SK-N-SH treated with all-trans-retinoic acid at 6 μM for 48 hours (cell line): Measurements from ENCODE around the gene C20orf204.
"Not testable (repeated sequence)": the region's sequence is repeated elsewhere in the genome, so short reads cannot be mapped to it uniquely, and the experiment has no call there.

Experiments
- ATAC-seq: fragments of 200-7000 bp; cut with Tn5 transposase; 3 replicates; pipeline ENCODE4 v1.9.1; 2020; ENCODE audit warnings: mild to moderate bottlenecking, moderate library complexity
- BACH2 ChIP-seq: fragments of 250-450 bp; sonication (Bioruptor Pico); IDR thresholded peaks from 2 replicates; pipeline ENCODE4 v1.9.0; 2021; ENCODE audit warnings: mild to moderate bottlenecking, borderline replicate concordance
- CSDC2 ChIP-seq: fragments of 250-450 bp; sonication (Bioruptor Pico); IDR thresholded peaks from 2 replicates; pipeline ENCODE4 v1.5.0; 2020; ENCODE audit warnings: mild to moderate bottlenecking, moderate library complexity
- ESRRG ChIP-seq: fragments of 250-450 bp; sonication (Bioruptor Pico); IDR thresholded peaks from 2 replicates; pipeline ENCODE4 v1.6.1; 2021; ENCODE audit warnings: mild to moderate bottlenecking
- ISL1 ChIP-seq: fragments of 250-450 bp; sonication (Bioruptor Pico); IDR thresholded peaks from 2 replicates; pipeline ENCODE4 v2.1.2; 2022; ENCODE audit warnings: mild to moderate bottlenecking, moderate library complexity
- OSR1 ChIP-seq: fragments of 250-450 bp; sonication (Bioruptor Pico); IDR thresholded peaks from 2 replicates; pipeline ENCODE4 v1.8.0; 2022; ENCODE audit warnings: moderate library complexity, mild to moderate bottlenecking, inconsistent platforms
- PPARA ChIP-seq: fragments of 250-450 bp; sonication (Bioruptor Pico); IDR thresholded peaks from 2 replicates; pipeline ENCODE4 v1.5.0; 2020; ENCODE audit warnings: mild to moderate bottlenecking, borderline replicate concordance
- RARB ChIP-seq: fragments of 250-450 bp; sonication (Bioruptor Pico); IDR thresholded peaks from 2 replicates; pipeline ENCODE4 v1.8.0; 2021; ENCODE audit warnings: mild to moderate bottlenecking, moderate library complexity
- SNAI2 ChIP-seq: fragments of 250-450 bp; sonication (Bioruptor Pico); IDR thresholded peaks from 2 replicates; pipeline ENCODE4 v1.5.0; 2020; ENCODE audit warnings: mild to moderate bottlenecking, moderate library complexity
- TOX ChIP-seq: fragments of 250-450 bp; sonication (Bioruptor Pico); IDR thresholded peaks from 2 replicates; pipeline ENCODE4 v1.8.0; 2021; ENCODE audit warnings: mild to moderate bottlenecking, moderate library complexity, borderline replicate concordance
- ZC3H10 ChIP-seq: fragments of 250-450 bp; sonication (Bioruptor Pico); IDR thresholded peaks from 2 replicates; pipeline ENCODE4 v1.5.1; 2021; ENCODE audit warnings: mild to moderate bottlenecking, moderate library complexity
- ZFP30 ChIP-seq: fragments of 450-650 bp; formaldehyde crosslinking; IDR thresholded peaks from 2 replicates; pipeline ENCODE4 v1.5.0; 2022; ENCODE audit warnings: mild to moderate bottlenecking, moderate library complexity
- ZNF70 ChIP-seq: fragments of 450-650 bp; formaldehyde crosslinking; IDR thresholded peaks from 2 replicates; pipeline ENCODE4 v1.5.0; 2020; ENCODE audit warnings: mild to moderate bottlenecking, moderate library complexity
- ZNF8 ChIP-seq: fragments of 450-650 bp; formaldehyde crosslinking; IDR thresholded peaks from 2 replicates; pipeline ENCODE4 v1.5.0; 2020; ENCODE audit warnings: mild to moderate bottlenecking, moderate library complexity
- TF ChIP-seq, protein P1 (sequence below): fragments of 250-450 bp; sonication (Bioruptor Pico); IDR thresholded peaks from 2 replicates; pipeline ENCODE4 v1.8.0; 2021; ENCODE audit warnings: low read depth, mild to moderate bottlenecking, moderate library complexity, borderline replicate concordance
- TF ChIP-seq, protein P2 (sequence below): fragments of 250-450 bp; sonication (Bioruptor Pico); IDR thresholded peaks from 2 replicates; pipeline ENCODE4 v1.5.0; 2020; ENCODE audit warnings: mild to moderate bottlenecking, moderate library complexity
- TF ChIP-seq, protein P3 (sequence below): fragments of 250-450 bp; sonication (Bioruptor Pico); IDR thresholded peaks from 2 replicates; pipeline ENCODE4 v1.5.1; 2021; ENCODE audit warnings: mild to moderate bottlenecking, moderate library complexity
- TF ChIP-seq, protein P4 (sequence below): fragments of 250-450 bp; sonication (Bioruptor Pico); IDR thresholded peaks from 2 replicates; pipeline ENCODE4 v1.8.0; 2020; ENCODE audit warnings: mild to moderate bottlenecking, moderate library complexity, borderline replicate concordance

The C20orf204 gene

DNA sequence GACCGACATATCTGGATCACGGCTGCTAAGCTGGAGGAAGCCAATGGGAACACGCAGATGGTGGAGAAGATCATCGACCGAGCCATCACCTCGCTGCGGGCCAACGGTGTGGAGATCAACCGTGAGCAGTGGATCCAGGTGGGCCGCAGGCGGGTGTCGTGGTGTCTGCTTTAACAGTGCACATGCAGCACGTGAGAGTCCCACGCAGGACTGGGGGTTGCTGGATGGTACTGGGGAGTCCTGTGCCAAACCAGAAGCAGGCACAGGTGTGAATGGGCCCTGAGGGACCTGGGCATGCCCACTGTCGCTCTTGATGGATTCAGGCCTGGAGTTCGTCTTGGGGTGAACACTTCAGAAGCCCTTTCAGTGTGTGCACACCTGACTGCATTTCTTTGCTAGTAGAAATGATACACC lies 24.6 kb upstream of the C20orf204 start (continued):
- TF ChIP-seq ZFP30 (CRISPR knock-in tag), result no peak
- no peak for TF ChIP-seq ISL1 (CRISPR knock-in tag)

DNA sequence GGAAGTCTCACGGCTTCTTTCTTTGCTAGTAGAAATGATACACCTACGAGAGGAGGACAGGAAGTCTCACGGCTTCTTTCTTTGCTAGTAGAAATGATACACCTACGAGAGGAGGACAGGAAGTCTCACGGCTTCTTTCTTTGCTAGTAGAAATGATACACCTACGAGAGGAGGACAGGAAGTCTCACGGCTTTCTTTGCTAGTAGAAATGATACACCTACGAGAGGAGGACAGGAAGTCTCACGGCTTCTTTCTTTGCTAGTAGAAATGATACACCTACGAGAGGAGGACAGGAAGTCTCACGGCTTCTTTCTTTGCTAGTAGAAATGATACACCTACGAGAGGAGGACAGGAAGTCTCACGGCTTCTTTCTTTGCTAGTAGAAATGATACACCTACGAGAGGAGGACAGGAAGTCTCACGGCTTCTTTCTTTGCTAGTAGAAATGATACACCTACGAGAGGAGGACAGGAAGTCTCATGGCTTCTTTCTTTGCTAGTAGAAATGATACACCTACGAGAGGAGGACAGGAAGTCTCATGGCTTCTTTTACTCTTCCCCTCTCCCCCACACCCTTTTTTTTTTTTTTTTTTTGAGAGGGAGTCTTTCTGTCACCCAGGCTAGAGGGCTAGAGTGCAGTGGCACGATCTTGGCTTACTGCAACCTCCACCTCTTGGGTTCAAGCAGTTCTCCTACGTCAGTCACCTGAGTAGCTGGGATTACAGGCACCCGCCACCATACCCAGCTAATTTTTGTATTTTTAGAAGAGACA lies 23.4 kb upstream of the C20orf204 start:
- ATAC-seq, result not testable (repeated sequence)

DNA sequence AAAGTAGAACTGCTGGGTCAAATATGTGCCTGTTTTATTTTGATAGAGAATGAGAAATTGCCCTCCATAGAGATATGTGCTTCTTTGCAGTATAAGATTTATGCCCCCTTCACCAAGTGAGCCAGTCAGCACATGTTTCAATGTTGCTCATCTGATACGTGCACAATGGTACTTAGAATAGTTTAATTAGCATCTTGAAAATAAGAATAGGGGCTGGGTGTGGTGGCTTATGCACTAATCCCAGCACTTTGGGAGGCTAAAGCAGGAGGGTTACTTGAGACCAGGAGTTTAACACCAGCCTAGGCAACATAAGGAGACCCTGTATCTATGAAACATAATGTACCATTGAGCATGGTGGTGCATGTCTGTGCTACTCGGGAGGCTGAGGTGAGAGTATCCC lies 20.3 kb upstream of the C20orf204 start:
- TF ChIP-seq ZNF8 (CRISPR knock-in tag) (no peak), SNAI2 (CRISPR knock-in tag) (no peak), PPARA (CRISPR knock-in tag) (no peak), BACH2 (no peak), ZNF70 (CRISPR knock-in tag) (no peak), ISL1 (CRISPR knock-in tag) (no peak), RARB (CRISPR knock-in tag) (no peak), TOX (CRISPR knock-in tag) (no peak), ESRRG (CRISPR knock-in tag) (no peak), OSR1 (CRISPR knock-in tag) (no peak), CSDC2 (CRISPR knock-in tag) (no peak), ZC3H10 (CRISPR knock-in tag) (no peak)
- TF ChIP-seq, protein P1, sequence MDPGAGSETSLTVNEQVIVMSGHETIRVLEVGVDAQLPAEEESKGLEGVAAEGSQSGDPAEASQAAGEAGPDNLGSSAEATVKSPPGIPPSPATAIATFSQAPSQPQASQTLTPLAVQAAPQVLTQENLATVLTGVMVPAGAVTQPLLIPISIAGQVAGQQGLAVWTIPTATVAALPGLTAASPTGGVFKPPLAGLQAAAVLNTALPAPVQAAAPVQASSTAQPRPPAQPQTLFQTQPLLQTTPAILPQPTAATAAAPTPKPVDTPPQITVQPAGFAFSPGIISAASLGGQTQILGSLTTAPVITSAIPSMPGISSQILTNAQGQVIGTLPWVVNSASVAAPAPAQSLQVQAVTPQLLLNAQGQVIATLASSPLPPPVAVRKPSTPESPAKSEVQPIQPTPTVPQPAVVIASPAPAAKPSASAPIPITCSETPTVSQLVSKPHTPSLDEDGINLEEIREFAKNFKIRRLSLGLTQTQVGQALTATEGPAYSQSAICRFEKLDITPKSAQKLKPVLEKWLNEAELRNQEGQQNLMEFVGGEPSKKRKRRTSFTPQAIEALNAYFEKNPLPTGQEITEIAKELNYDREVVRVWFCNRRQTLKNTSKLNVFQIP (CRISPR knock-in tag), result no peak
- TF ChIP-seq, protein P2, sequence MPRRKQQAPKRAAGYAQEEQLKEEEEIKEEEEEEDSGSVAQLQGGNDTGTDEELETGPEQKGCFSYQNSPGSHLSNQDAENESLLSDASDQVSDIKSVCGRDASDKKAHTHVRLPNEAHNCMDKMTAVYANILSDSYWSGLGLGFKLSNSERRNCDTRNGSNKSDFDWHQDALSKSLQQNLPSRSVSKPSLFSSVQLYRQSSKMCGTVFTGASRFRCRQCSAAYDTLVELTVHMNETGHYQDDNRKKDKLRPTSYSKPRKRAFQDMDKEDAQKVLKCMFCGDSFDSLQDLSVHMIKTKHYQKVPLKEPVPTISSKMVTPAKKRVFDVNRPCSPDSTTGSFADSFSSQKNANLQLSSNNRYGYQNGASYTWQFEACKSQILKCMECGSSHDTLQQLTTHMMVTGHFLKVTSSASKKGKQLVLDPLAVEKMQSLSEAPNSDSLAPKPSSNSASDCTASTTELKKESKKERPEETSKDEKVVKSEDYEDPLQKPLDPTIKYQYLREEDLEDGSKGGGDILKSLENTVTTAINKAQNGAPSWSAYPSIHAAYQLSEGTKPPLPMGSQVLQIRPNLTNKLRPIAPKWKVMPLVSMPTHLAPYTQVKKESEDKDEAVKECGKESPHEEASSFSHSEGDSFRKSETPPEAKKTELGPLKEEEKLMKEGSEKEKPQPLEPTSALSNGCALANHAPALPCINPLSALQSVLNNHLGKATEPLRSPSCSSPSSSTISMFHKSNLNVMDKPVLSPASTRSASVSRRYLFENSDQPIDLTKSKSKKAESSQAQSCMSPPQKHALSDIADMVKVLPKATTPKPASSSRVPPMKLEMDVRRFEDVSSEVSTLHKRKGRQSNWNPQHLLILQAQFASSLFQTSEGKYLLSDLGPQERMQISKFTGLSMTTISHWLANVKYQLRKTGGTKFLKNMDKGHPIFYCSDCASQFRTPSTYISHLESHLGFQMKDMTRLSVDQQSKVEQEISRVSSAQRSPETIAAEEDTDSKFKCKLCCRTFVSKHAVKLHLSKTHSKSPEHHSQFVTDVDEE, result no peak
- TF ChIP-seq, protein P3, sequence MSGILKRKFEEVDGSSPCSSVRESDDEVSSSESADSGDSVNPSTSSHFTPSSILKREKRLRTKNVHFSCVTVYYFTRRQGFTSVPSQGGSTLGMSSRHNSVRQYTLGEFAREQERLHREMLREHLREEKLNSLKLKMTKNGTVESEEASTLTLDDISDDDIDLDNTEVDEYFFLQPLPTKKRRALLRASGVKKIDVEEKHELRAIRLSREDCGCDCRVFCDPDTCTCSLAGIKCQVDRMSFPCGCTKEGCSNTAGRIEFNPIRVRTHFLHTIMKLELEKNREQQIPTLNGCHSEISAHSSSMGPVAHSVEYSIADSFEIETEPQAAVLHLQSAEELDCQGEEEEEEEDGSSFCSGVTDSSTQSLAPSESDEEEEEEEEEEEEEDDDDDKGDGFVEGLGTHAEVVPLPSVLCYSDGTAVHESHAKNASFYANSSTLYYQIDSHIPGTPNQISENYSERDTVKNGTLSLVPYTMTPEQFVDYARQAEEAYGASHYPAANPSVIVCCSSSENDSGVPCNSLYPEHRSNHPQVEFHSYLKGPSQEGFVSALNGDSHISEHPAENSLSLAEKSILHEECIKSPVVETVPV, result no peak
- no peak for ATAC-seq

DNA sequence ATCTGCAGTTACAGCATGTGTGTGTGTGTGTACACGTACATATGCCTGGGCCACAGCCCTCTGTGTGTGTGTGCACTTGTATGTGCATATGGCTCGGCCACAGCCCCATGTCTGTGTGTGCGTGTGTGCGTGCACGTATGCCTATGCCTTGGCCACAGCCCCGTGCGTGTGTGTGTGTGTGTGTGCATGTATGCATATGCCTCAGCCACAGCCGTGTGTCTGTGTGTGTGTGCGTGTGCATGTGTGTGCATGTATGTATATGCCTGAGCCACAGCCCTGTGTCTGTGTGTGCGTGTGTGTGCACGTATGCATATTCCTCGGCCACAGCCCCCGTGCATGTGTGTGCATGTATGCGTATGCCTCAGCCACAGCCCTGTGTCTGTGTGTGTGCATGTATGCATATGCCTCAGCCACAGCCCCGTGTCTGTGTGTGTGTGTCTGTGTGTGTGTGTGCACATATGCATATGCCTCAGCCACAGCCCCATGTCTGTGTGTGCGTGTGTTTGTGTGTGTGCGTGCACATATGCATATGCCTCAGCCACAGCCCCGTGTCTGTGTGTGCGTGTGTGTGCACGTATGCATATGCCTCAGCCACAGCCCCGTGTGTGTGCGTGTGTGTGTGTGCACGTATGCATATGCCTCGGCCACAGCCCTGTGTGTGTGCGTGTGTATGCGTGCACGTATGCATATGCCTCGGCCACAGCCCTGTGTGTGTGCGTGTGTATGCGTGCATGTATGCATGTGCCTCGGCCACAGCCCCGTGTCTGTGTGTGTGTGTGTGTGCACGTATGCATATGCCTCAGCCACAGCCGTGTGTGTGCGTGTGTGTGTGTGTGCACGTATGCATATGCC lies 14.6 kb upstream of the C20orf204 start:
- TF ChIP-seq RARB (CRISPR knock-in tag) (no peak), PPARA (CRISPR knock-in tag) (no peak), CSDC2 (CRISPR knock-in tag) (no peak), ZFP30 (CRISPR knock-in tag) (no peak), OSR1 (CRISPR knock-in tag) (no peak), ZNF70 (CRISPR knock-in tag) (no peak)
- TF ChIP-seq, protein P4, sequence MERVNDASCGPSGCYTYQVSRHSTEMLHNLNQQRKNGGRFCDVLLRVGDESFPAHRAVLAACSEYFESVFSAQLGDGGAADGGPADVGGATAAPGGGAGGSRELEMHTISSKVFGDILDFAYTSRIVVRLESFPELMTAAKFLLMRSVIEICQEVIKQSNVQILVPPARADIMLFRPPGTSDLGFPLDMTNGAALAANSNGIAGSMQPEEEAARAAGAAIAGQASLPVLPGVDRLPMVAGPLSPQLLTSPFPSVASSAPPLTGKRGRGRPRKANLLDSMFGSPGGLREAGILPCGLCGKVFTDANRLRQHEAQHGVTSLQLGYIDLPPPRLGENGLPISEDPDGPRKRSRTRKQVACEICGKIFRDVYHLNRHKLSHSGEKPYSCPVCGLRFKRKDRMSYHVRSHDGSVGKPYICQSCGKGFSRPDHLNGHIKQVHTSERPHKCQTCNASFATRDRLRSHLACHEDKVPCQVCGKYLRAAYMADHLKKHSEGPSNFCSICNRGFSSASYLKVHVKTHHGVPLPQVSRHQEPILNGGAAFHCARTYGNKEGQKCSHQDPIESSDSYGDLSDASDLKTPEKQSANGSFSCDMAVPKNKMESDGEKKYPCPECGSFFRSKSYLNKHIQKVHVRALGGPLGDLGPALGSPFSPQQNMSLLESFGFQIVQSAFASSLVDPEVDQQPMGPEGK (CRISPR knock-in tag), result no peak
- no peak for ATAC-seq
